ENCODE data around the gene AGXT. TPM values are rescaled to one million over a fixed set of nuclear protein-coding genes. Genes with fewer than 3 reads are reported as not detected.

AGXT gene
- total and polyA plus RNA-seq, 2 of the 8 experiments (the other 6 are each of a cell fraction or from before 2014, with no cell fraction given), result 0.03 TPM; not detected in 1

GRCh38 chr2:240856151-240856980 is 12.3 kb upstream of the AGXT start (continued):
- TF ChIP-seq, protein P1, sequence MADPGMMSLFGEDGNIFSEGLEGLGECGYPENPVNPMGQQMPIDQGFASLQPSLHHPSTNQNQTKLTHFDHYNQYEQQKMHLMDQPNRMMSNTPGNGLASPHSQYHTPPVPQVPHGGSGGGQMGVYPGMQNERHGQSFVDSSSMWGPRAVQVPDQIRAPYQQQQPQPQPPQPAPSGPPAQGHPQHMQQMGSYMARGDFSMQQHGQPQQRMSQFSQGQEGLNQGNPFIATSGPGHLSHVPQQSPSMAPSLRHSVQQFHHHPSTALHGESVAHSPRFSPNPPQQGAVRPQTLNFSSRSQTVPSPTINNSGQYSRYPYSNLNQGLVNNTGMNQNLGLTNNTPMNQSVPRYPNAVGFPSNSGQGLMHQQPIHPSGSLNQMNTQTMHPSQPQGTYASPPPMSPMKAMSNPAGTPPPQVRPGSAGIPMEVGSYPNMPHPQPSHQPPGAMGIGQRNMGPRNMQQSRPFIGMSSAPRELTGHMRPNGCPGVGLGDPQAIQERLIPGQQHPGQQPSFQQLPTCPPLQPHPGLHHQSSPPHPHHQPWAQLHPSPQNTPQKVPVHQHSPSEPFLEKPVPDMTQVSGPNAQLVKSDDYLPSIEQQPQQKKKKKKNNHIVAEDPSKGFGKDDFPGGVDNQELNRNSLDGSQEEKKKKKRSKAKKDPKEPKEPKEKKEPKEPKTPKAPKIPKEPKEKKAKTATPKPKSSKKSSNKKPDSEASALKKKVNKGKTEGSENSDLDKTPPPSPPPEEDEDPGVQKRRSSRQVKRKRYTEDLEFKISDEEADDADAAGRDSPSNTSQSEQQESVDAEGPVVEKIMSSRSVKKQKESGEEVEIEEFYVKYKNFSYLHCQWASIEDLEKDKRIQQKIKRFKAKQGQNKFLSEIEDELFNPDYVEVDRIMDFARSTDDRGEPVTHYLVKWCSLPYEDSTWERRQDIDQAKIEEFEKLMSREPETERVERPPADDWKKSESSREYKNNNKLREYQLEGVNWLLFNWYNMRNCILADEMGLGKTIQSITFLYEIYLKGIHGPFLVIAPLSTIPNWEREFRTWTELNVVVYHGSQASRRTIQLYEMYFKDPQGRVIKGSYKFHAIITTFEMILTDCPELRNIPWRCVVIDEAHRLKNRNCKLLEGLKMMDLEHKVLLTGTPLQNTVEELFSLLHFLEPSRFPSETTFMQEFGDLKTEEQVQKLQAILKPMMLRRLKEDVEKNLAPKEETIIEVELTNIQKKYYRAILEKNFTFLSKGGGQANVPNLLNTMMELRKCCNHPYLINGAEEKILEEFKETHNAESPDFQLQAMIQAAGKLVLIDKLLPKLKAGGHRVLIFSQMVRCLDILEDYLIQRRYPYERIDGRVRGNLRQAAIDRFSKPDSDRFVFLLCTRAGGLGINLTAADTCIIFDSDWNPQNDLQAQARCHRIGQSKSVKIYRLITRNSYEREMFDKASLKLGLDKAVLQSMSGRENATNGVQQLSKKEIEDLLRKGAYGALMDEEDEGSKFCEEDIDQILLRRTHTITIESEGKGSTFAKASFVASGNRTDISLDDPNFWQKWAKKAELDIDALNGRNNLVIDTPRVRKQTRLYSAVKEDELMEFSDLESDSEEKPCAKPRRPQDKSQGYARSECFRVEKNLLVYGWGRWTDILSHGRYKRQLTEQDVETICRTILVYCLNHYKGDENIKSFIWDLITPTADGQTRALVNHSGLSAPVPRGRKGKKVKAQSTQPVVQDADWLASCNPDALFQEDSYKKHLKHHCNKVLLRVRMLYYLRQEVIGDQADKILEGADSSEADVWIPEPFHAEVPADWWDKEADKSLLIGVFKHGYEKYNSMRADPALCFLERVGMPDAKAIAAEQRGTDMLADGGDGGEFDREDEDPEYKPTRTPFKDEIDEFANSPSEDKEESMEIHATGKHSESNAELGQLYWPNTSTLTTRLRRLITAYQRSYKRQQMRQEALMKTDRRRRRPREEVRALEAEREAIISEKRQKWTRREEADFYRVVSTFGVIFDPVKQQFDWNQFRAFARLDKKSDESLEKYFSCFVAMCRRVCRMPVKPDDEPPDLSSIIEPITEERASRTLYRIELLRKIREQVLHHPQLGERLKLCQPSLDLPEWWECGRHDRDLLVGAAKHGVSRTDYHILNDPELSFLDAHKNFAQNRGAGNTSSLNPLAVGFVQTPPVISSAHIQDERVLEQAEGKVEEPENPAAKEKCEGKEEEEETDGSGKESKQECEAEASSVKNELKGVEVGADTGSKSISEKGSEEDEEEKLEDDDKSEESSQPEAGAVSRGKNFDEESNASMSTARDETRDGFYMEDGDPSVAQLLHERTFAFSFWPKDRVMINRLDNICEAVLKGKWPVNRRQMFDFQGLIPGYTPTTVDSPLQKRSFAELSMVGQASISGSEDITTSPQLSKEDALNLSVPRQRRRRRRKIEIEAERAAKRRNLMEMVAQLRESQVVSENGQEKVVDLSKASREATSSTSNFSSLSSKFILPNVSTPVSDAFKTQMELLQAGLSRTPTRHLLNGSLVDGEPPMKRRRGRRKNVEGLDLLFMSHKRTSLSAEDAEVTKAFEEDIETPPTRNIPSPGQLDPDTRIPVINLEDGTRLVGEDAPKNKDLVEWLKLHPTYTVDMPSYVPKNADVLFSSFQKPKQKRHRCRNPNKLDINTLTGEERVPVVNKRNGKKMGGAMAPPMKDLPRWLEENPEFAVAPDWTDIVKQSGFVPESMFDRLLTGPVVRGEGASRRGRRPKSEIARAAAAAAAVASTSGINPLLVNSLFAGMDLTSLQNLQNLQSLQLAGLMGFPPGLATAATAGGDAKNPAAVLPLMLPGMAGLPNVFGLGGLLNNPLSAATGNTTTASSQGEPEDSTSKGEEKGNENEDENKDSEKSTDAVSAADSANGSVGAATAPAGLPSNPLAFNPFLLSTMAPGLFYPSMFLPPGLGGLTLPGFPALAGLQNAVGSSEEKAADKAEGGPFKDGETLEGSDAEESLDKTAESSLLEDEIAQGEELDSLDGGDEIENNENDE (IDR thresholded peaks at IDR 0.05; ENCODE audit: insufficient replicate concordance, low read length), result no peak
- TF ChIP-seq ATF2 (IDR thresholded peaks at IDR 0.05; ENCODE audit: low read length) (no peak), CTBP2 (IDR thresholded peaks at IDR 0.05; ENCODE audit: borderline replicate concordance, insufficient read depth, insufficient read length, low read length) (no peak), YY1 (IDR thresholded peaks at IDR 0.05; ENCODE audit: low read depth, low read length) (no peak), GTF2F1 (IDR thresholded peaks at IDR 0.05; ENCODE audit: borderline replicate concordance, low read depth, low read length) (no peak), POLR2A (IDR thresholded peaks at IDR 0.05; ENCODE audit: control extremely low read depth in 1 of 2, low read depth in 2 of 2, low read length in 2 of 2) (no peak), TAF7 (optimal IDR thresholded peaks at IDR 0.05; ENCODE audit: borderline replicate concordance, low read depth, low read length) (no peak)
- TF ChIP-seq, protein P2, sequence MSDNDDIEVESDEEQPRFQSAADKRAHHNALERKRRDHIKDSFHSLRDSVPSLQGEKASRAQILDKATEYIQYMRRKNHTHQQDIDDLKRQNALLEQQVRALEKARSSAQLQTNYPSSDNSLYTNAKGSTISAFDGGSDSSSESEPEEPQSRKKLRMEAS (IDR thresholded peaks at IDR 0.05), result peak; percentile 42; the same call in 1 of the 2 replicates

All from H1 (cell line).